NCI-H1694 (cell line): ENCODE measurements around the gene GAB2.
"Not testable (repeated sequence)": the region's sequence is repeated elsewhere in the genome, so short reads cannot be mapped to it uniquely, and the experiment has no call there.

Experiments used
- DNase-seq: peaks from one replicate; lab custom pipeline; 2025; lab: John Stamatoyannopoulos, UW

GAB2 gene

GRCh38 chr11:78181185-78181584, 236.4 kb downstream of the GAB2 start:
- DNase-seq: no peak

DNA sequence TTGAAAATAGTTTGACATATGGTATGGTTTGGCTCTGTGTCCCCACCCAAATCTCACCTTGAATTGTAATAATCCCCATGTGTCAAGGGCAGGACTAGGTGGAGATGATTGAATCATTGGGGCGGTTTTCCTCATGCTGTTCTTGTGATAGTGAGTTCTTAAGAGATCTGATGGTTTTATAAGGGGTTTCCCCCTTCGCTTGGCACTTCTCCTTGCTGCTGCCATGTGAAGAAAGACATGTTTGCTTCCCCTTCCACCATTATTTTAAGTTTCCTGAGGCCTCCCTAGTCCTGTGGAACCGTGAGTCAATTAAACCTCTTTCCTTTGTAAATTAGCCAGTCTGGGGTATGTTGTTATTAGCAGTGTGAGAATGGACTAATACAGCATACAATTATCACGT, 236.9 kb downstream of the GAB2 start:
- DNase-seq: no peak

DNA sequence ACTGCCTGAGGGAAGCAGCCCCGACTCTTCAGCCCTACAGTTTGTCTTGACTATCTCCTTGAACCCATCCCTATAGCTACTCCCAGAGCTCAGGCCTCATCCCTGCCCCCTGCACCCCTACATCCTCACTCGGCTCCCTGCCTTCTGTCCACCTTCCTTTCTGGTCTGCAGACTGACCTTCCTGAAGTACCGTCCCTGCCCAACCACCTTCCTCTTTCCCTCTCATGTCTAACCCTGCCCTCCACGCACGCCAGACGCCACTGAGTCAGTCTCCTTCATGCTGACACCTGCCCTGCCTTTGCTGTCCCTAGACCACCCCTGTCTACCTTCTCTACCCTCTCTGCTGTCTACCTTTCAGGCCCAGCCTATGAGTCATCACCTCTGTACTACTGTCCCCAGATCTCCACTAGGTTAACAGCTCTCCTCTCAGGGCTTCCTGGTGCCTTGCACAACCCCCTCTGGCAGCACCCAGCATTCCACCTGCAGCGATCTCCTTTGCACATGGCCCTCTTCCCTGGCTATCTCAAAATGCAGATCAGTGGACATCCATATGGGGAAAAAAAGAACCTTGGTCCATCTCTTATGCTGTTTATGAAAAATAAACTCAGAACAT, 238.1 kb downstream of the GAB2 start:
- DNase-seq: no peak

DNA sequence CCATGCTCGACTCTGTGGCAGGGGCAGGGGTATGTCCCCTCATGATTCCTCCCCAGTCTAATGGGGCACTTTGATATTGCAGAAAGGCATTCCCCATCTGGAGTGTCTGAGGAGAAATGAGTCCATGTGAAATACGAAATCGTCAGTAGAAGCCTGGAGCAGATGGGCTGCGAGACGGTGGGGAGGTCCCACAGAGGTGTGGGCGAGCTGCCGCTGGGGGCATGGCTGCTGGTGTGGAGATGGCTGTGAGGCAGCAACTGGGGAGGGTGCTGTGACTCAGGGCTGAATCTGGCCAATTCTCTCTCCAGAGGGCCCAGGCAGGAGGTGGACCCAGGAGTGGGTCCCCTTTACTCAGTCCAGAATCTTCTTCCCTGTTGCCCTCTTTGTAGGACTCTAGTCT, 240.4 kb downstream of the GAB2 start:
- no peak for DNase-seq

GRCh38 chr11:78176605-78177141, 240.9 kb downstream of the GAB2 start:
- DNase-seq: no peak

GRCh38 chr11:78175862-78176261, 241.8 kb downstream of the GAB2 start:
- DNase-seq: not testable (repeated sequence)

GRCh38 chr11:78171951-78172350, 245.7 kb downstream of the GAB2 start:
- DNase-seq: no peak

- DNase-seq: no peak
Measured at GRCh38 chr11:78170874-78171549, 246.6 kb downstream of the GAB2 start.

DNA sequence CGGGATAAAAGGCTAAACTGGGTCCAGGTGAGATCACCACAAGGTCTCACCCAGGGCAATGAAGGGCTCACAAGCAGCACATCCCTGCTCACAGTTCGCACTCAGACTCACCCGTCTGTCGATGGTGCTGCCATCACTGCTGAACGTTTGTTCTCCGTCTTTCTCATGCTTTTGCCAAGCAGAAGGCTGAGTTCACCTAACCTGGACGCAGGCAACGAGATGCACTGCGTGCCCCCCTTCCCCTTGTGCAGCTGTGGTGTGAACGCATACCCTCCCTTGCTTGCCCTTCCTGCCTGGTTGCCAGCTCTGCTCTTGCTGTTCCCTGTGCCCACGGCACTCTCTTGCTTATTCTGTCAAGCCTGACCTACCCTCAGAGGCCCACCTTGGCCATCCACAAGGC, 247.2 kb downstream of the GAB2 start:
- no peak for DNase-seq

GRCh38 chr11:78168539-78169477, 248.8 kb downstream of the GAB2 start:
- no peak for DNase-seq

DNA sequence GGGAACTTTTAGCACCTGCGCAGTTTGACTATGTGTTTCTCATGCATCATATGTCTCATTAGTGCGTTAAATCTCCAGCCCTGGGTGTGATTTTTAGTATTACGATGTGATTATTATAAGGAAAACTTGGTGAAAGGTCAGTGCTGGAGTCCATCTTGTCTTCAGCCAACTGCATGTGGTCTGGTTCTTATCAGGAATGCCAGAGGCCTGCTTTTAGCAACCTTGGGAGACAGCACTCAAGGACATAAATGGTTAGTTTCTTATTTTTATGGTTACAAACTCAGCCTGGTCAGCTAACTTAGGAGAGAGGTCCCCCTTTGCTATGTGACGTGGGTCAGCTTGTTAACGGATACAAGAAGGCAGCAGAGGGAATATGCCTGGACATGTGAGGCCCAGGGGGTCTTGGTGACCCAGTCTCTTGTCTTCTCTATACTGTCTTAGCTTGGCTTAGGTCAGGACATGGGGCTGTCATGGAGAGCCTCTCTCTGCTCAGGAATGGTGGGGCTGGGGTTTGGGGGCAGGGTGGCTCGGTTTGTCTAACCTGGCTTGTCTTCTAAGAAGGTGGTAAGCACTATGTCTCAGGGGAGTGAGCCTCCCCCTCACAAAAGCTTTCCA, 250.7 kb downstream of the GAB2 start:
- no peak for DNase-seq
